ENCODE measurements around the gene LRRC8B. TPM values are rescaled to one million over a fixed set of nuclear protein-coding genes. Genes with fewer than 3 reads are reported as not detected.

The LRRC8B gene
- total RNA-seq, 2 donors from 2014 or later, result 39.2 to 39.4 TPM

DNA sequence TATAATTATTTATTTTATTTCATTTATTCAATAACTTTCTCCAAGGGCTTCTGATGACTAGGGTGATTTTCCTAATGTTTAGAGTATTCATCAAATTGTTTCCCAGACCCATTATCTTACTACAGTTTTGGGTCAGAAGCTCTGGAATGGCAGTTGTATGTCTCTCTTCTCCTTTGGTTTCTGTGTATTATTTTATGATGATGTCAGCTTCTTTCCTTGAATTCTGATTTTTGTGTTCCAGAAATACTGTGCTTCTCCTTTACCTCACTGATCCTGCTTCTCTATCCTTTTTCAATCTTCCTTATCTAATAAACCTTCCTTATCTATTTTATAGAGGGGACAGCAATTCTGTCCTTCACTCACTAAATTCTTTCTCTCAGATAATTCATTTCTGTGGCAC is 48.8 kb downstream of the LRRC8B start:
- no peaks in the 10 kb centered on the region for H3K27me3 ChIP-seq (ENCODE audit: control insufficient read depth, insufficient read depth, low read length, poor library complexity, severe bottlenecking)
- H3K4me3 Mint-ChIP-seq, result no peak overlapping the region
- H3K36me3 Mint-ChIP-seq (ENCODE audit: low read depth), result peaks cover 46% of the 10 kb centered on the region
- DNase-seq, result no peak
- H3K9me3 Mint-ChIP-seq, result peaks cover 27% of the 10 kb centered on the region
- H3K4me1 ChIP-seq (ENCODE audit: control insufficient read depth, insufficient read depth, low read length), result peaks cover 5% of the 10 kb centered on the region
- H3K4me1 Mint-ChIP-seq, result peaks cover 3% of the 10 kb centered on the region
- H3K27ac ChIP-seq (ENCODE audit: low read depth, low read length), result no peak overlapping the region
- peaks cover 62% of the 10 kb centered on the region for H3K36me3 ChIP-seq (ENCODE audit: control insufficient read depth, insufficient read depth, low read length)
- H3K9me3 ChIP-seq (ENCODE audit: control insufficient read depth, low read length), result peaks cover 22% of the 10 kb centered on the region
- no peak overlapping the region for H3K27ac Mint-ChIP-seq
- no peak overlapping the region for H3K4me3 ChIP-seq (ENCODE audit: low read length)
- H3K27me3 Mint-ChIP-seq (ENCODE audit: insufficient read depth), result no peaks in the 10 kb centered on the region
- H3K9ac ChIP-seq (ENCODE audit: extremely low read depth, low read length, poor library complexity, severe bottlenecking), result no peak overlapping the region
- TF ChIP-seq, protein P1, sequence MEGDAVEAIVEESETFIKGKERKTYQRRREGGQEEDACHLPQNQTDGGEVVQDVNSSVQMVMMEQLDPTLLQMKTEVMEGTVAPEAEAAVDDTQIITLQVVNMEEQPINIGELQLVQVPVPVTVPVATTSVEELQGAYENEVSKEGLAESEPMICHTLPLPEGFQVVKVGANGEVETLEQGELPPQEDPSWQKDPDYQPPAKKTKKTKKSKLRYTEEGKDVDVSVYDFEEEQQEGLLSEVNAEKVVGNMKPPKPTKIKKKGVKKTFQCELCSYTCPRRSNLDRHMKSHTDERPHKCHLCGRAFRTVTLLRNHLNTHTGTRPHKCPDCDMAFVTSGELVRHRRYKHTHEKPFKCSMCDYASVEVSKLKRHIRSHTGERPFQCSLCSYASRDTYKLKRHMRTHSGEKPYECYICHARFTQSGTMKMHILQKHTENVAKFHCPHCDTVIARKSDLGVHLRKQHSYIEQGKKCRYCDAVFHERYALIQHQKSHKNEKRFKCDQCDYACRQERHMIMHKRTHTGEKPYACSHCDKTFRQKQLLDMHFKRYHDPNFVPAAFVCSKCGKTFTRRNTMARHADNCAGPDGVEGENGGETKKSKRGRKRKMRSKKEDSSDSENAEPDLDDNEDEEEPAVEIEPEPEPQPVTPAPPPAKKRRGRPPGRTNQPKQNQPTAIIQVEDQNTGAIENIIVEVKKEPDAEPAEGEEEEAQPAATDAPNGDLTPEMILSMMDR (conservative IDR thresholded peaks at IDR 0.05), result no peak

DNA sequence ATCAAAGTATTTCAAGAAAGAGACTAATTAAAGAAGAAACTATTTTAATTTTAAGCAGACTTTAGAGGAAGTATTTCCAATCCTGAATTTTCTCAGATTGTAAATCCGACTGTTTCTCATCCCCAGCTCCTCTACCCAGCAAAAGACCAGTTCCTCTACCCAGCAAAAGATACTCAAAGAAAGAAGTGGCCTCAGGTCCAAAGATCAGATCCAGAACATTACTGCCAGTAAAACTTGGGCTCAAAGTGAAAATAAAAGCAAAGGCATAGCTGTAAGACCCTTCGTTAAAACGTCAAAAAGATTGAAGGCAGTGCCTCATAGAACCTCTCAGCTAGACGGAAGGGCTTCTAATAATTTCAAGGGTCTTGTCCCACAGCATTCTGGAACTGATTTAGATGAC is 50.0 kb downstream of the LRRC8B start:
- Mint-ChIP-seq H3K27me3 (ENCODE audit: insufficient read depth) (no peaks in the 10 kb centered on the region), H3K4me1 (peaks cover 6% of the 10 kb centered on the region), H3K4me3 (no peak overlapping the region), H3K27ac (no peak overlapping the region), H3K36me3 (ENCODE audit: low read depth) (peaks cover 46% of the 10 kb centered on the region), H3K9me3 (peaks cover 23% of the 10 kb centered on the region)
- TF ChIP-seq, protein P1 (conservative IDR thresholded peaks at IDR 0.05), result no peak
- no peak for DNase-seq
- H3K4me1 ChIP-seq (ENCODE audit: control insufficient read depth, insufficient read depth, low read length), result no peaks in the 10 kb centered on the region
- no peaks in the 10 kb centered on the region for H3K27me3 ChIP-seq (ENCODE audit: control insufficient read depth, insufficient read depth, low read length, poor library complexity, severe bottlenecking)
- H3K9me3 ChIP-seq (ENCODE audit: control insufficient read depth, low read length), result peaks cover 18% of the 10 kb centered on the region
- no peak overlapping the region for H3K4me3 ChIP-seq (ENCODE audit: low read length)
- H3K27ac ChIP-seq (ENCODE audit: low read depth, low read length), result no peak overlapping the region
- H3K36me3 ChIP-seq (ENCODE audit: control insufficient read depth, insufficient read depth, low read length), result peaks cover 64% of the 10 kb centered on the region
- no peak overlapping the region for H3K9ac ChIP-seq (ENCODE audit: extremely low read depth, low read length, poor library complexity, severe bottlenecking)
- WGBS, 2 experiments (ENCODE audit: insufficient coverage in 1 of 2, insufficient read length in 1 of 2), result 68 to 100% methylated on average over 3 to 4 of the region's 4 CpGs

DNA sequence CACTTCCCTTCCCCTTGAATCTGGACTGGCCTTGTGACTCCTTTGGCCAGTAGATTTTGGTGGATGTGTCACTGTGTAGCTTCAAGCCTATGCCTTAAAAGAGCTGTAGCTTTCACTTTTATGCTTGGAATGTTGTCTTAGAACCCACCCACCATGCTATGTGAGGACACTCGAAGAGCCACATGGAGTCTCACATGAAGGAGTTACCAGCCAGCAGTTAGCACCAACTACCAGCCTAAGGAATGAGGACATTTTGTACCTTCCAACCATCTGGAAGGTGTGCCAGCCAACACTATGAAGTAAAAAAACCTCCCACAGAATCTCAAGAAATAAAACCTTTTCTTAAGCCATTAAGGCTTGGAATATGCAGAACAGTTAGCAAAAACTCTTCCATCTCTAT is 50.6 kb downstream of the LRRC8B start:
- Mint-ChIP-seq H3K9me3 (peaks cover 17% of the 10 kb centered on the region), H3K36me3 (ENCODE audit: low read depth) (peaks cover 47% of the 10 kb centered on the region), H3K4me3 (no peak overlapping the region), H3K4me1 (peaks cover 6% of the 10 kb centered on the region), H3K27me3 (ENCODE audit: insufficient read depth) (no peaks in the 10 kb centered on the region), H3K27ac (no peak overlapping the region)
- peak overlapping the region; percentile 38 for H3K27ac ChIP-seq (ENCODE audit: low read depth, low read length)
- no peak overlapping the region for H3K4me3 ChIP-seq (ENCODE audit: low read length)
- peaks cover 64% of the 10 kb centered on the region for H3K36me3 ChIP-seq (ENCODE audit: control insufficient read depth, insufficient read depth, low read length)
- no peaks in the 10 kb centered on the region for H3K4me1 ChIP-seq (ENCODE audit: control insufficient read depth, insufficient read depth, low read length)
- TF ChIP-seq, protein P1 (conservative IDR thresholded peaks at IDR 0.05), result no peak
- no peaks in the 10 kb centered on the region for H3K27me3 ChIP-seq (ENCODE audit: control insufficient read depth, insufficient read depth, low read length, poor library complexity, severe bottlenecking)
- WGBS, 2 experiments (ENCODE audit: insufficient coverage in 1 of 2, insufficient read length in 1 of 2), result 92 to 100% methylated on average over 1 of the region's 1 CpG
- peaks cover 13% of the 10 kb centered on the region for H3K9me3 ChIP-seq (ENCODE audit: control insufficient read depth, low read length)
- DNase-seq, result no peak
- no peak overlapping the region for H3K9ac ChIP-seq (ENCODE audit: extremely low read depth, low read length, poor library complexity, severe bottlenecking)
